ENCODE measurements around the gene HEY2.

DNA sequence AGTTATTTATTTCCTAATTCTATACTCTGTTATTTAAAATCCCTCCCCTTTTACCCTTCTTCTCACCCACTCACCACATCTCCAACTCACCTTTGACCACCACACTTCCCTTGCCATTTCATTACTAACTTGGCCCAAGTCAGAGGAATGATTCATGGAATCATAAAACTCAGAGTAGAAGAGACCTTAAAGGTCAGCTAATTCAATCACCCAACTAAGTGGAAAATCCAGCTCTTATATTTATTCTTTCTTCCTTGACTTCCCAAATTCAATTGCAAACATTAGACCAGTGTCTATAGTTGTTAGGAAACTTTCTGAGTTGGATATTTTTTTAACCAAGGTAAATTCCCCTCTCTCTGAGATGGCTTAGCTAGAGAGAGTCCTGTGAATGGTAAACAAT, 26.5 kb upstream of the HEY2 start:
- TF ChIP-seq, protein P1, sequence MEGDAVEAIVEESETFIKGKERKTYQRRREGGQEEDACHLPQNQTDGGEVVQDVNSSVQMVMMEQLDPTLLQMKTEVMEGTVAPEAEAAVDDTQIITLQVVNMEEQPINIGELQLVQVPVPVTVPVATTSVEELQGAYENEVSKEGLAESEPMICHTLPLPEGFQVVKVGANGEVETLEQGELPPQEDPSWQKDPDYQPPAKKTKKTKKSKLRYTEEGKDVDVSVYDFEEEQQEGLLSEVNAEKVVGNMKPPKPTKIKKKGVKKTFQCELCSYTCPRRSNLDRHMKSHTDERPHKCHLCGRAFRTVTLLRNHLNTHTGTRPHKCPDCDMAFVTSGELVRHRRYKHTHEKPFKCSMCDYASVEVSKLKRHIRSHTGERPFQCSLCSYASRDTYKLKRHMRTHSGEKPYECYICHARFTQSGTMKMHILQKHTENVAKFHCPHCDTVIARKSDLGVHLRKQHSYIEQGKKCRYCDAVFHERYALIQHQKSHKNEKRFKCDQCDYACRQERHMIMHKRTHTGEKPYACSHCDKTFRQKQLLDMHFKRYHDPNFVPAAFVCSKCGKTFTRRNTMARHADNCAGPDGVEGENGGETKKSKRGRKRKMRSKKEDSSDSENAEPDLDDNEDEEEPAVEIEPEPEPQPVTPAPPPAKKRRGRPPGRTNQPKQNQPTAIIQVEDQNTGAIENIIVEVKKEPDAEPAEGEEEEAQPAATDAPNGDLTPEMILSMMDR (conservative IDR thresholded peaks at IDR 0.05; ENCODE audit: low read depth, low read length) = no peak
- TF ChIP-seq EZH2 (IDR thresholded peaks at IDR 0.05; ENCODE audit: low read length, unreplicated experiment) = no peak

All from PC-3 (cell line).